Cortex of kidney (tissue), 1 donor: ENCODE data around the gene CEL.
"Not testable (repeated sequence)": the region's sequence is repeated elsewhere in the genome, so short reads cannot be mapped to it uniquely, and the experiment has no call there.

Experiments used
- DNase-seq: peaks from one replicate; lab custom pipeline; 2025; lab: John Stamatoyannopoulos, UW

CEL gene

DNA sequence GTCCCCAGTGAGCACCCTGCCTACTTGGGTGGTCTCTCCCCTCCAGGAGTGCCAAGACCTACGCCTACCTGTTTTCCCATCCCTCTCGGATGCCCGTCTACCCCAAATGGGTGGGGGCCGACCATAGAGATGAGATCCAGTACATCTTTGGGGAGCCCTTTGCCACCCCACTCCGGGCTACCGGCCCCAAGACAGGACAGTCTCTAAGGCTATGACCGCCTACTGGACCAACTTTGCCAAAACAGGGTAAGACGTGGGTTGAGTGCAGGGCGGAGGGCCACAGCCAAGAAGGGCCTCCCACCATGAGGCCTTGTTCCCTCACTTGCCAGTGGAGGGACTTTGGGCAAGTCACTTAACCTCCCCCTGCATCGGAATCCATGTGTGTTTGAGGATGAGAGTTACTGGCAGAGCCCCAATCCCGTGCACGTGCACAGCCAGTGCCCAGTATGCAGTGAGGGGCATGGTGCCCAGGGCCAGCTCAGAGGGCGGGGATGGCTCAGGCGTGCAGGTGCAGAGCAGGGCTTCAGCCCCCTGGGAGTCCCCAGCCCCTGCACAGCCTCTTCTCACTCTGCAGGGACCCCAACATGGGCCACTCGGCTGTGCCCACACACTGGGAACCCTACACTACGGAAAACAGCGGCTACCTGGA is 24.6 kb downstream of the CEL start:
- not testable (repeated sequence) for DNase-seq

DNA sequence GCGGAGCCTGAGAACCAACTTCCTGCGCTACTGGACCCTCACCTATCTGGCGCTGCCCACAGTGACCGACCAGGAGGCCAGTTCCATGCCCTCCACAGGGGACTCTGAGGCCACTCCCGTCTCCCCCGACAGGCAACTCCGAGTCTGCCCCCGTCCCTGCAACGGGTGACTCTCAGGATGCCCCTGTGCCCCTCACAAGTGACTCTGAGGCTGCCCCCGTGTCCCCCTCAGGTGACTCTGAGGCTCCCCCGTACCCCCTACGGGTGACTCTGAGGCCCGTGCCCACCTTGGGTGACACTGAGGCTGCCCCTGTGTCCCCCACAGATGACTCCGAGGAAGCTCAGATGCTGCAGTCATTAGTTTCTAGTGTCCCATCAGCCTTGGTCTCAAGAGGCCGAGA is 25.1 kb downstream of the CEL start:
- no peak for DNase-seq

DNA sequence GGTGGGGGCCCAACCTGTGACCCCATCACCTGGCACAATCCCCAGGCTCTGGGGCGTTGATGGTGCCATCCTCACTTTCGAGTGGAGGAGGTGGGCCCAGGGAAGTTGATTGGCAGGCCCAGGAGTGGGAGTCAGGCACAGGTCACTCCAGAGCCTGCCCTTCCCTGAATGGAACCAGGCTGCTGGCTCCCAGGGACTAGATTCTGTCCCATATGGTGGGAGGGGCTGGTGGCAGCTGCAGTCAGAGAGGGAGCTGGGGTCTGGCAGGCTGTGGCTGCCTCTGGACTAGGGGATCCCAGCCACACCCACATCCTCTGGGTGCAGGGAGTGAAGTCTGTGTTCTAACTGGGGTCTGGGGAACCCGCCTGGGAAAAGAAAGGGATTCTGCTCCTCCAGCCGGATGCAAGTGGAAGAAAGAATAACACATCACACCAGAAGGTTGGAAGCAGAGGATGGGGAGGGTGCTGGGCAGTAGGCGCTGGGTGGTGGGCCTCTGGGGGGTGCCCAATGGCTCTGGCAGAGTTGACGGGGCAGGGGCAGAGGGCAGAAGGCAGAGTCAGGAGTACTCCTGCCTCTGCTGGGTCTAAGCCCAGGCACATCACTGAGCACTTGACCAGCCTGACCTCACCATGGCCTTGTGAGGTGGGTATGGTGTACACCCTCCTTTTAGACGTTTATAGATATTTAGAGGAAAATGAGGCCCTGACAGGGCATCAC is 25.8 kb downstream of the CEL start:
- DNase-seq = no peak

DNA sequence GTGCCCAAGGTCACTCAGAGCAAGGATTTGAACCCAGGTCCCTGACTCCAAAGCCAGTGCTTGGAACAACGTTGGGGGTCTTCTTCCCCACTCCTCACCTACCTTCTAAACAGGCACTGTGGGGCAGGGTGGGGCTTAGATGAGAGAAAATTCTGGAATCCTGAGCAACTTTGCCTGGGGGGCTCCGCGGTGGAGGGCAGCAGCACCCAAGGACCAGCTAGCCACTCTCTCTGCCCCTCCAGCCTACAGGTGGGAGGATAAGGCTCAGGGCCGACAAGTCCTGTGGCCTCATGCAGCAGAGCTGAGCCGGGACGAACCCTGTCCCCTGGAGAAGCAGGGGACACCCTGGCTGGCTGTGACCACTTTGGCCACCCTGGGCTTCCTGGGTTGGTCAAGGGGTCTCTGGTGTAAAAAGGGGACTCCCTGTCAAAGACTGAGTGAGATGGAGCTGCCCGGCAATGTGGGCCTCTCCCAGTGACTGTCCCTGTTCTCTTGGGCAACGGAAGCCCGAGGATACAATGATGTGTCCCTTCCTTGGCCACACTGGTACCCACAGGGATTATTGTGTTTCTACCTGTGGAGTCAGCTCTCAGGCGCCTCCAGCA is 26.5 kb downstream of the CEL start:
- DNase-seq = no peak

DNA sequence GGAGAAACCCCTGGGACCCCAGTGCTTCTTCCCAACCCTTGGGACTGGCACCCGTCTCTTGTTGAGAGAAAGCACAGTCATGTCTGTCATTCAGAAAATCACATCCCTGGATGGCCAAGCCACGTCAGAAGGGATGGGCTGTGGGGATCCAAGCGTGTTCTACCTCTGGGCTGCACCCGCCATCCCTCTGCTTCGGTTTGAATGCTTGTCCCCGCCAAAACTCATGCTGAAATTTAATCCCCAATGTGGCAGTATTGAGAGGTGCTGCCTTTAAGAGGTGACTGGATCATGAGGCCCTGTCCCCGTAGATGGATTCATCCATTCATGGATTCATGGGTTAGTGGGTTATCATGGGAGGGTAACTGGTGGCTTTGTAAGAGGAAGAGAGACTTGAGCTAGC is 27.0 kb downstream of the CEL start:
- no peak for DNase-seq

DNA sequence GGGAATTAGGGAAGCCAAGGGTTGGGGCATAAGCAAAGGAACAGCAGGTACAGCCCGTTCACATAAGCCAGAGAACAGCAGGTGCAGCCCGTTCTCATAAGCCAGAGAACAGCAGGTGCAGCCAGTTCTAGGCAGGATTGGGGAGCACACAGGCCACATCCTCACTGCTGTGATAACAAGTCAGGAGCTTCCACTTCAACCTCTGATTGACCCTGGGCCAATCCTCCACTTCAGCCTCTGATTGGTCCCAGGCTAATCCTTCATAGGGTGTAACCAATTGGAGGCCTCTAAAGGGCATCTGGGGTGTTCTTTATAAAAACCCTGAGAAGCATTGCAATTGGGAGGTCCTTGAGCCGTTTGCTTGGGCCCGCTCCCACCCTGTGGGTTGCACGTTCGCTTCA is 27.5 kb downstream of the CEL start:
- no peak for DNase-seq

DNA sequence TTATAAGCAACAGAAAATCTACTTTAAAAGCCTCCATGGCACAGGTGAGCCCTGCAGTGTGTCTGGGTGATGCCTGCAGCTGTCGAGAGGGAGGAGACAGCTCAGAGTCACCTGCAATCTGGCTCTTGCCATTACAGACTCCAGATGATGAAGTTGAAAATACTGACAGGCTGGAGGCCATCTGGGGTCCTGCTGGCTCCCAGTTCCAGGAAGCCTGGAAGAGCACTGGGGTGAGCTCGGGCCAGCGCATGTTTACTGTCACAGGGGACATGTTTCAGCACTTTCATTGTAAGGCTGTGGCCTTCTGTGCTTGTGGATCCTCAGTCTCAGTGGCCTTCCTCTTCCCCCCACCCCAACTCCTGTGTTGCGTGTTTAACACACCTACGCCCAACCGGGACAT is 28.4 kb downstream of the CEL start:
- DNase-seq = no peak

DNA sequence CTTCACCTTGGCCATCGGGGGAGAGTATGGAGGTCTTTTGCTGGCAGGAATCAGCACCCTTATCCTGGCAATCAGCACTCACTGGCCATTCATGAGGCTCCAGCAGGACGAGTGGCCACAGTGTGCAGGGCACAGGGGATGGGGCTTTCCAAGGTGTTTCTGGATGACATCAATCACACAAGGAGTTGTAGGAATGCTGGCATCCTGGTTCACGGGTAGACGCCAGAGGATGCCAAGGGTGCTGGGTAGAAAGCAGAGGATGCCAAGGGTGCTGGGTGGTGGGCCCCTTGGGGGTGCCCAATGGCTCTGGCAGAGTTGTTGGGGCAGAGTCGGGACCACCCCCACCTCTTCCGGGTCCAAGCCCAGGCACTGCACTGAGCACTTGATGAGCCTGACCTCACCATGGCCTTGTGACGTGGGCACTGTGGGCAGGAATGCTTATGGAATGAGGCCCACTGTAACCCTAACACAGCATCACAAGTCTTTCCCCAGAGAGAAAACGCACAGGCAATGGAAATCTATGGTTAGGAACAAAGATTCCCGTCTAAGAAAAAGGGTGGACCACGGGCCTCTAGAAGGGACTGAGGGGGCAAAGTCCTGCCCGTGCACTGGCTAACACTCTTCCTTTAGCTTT is 29.1 kb downstream of the CEL start:
- no peak for DNase-seq

DNA sequence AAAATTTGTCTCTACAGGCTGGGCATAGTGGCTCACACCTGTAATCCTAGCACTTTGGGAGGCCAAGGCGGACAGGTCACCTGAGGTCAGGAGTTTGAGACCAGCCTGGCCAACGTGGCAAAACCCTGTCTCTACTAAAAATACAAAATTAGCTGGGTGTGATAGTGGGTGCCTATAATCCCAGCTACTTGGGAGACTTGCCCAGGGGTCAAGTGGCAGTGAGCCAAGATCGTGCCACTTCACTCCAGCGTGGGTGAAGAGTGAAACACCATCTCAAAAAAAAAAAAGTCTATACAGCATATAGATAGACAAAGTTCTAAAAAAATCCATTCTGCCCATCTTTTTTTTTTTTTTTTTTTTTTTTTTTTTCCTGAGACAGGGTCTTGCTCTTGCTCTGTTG is 32.6 kb downstream of the CEL start:
- DNase-seq = not testable (repeated sequence)

DNA sequence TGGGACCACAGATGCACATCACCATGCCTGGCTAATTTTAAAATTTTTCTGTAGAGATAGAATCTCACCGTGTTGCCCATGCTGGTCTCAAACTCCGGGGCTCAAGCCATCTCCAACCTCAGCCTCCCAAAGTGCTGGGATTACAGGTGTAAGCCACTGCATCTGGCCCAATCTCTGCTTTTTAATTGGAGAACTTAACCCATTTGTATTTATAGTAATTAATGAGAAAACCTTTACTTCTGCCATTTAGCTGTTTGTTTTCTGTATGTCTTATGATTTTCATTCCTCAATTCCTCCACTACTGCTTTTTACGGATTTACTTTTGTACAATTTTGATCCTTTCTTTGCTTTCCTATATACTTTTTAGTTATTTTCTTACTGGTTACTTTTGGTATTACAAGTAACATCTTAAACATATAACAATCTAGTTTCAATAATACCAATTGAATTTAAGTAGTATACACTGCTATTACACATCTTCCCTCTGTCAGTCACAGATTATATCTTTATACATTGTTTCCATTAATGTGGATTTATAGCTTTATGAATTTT is 33.1 kb downstream of the CEL start:
- DNase-seq = no peak

DNA sequence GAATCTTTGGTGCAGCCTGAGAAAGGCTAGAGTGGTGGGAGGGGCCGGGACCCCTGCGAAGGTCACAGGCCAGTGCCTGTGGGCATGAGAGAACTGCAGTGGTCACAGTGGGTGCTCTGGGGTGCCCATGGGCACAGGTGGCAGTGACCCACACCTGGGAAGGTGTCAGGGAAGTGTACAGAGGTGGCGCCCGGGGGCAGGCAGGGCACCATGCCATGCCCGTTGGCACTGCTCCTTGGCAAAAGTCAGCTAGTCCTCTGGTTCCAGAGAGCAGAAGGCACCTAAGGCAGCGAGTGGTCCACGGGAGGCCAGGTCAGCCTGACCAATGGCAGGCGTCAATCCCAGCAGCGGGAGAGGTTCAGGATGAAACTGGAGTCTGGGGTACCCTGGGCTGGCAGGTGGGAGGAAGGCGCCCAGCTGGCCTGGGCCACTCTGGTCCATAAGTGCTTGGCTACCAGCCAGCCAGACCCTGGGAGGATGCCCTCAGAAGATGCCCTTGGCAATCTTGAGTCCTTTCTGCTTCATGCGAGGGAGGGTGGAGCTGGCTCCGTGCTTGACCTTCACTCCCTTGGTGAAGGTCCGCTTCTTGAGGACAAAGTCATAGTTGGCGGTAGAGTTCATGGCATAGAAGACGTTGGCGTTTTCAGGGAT is 36.4 kb downstream of the CEL start:
- DNase-seq = no peak

DNA sequence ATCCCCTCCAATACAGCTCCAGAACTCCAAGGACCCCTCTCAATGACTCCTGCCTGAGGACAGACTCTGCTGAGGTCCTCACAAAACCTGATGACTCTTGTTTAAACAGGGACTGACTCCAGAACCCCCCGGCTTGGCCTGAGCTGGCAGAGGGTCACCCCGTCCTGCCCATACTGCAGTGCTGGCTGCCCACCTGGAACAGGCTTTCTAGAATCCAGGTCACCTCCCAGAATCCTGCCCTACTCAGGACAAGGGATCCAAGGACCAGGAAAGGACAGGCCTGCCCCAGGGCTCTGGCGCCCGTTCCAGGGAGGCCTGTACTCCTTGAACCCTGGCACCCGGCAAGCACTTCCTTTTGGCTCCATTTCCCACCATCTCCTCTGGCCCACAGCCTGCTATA is 37.1 kb downstream of the CEL start:
- no peak for DNase-seq

DNA sequence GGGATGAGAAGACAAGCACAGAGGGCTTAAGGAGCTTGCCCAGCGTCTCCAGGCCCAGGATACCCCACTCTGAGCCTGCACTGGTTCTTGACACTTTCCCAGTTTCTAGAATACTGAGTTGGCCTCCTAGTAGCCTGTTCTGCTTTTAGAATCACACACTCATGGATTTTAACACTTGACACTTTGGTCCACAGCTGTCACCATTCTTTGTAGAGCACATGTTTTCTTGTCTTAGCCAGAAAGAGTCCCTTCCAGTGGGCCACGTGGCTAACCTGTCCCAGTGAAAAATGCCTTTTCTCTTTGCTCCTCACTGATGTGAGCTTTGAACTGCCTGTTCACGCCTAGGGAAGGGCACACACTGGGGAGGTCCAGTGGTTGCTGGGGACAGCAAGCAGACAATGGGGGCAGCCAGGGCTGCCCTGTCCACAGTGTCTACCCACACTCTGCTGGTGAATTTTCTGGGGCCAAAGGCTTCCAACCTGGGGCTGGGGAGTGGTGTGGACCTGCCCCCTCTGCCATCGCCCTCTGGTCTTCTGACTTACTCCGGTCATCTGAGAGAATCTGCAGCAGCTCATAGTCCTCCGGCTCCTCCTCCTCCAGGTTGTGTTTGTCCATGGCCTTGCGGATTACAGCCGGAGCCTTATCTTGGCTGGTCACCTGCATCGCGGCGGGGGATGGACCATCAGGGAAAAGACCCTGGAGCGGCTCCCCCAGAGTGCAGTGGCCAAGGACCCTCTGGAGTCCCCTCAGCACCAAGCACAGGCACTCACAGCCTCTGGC is 38.1 kb downstream of the CEL start:
- no peak for DNase-seq

DNA sequence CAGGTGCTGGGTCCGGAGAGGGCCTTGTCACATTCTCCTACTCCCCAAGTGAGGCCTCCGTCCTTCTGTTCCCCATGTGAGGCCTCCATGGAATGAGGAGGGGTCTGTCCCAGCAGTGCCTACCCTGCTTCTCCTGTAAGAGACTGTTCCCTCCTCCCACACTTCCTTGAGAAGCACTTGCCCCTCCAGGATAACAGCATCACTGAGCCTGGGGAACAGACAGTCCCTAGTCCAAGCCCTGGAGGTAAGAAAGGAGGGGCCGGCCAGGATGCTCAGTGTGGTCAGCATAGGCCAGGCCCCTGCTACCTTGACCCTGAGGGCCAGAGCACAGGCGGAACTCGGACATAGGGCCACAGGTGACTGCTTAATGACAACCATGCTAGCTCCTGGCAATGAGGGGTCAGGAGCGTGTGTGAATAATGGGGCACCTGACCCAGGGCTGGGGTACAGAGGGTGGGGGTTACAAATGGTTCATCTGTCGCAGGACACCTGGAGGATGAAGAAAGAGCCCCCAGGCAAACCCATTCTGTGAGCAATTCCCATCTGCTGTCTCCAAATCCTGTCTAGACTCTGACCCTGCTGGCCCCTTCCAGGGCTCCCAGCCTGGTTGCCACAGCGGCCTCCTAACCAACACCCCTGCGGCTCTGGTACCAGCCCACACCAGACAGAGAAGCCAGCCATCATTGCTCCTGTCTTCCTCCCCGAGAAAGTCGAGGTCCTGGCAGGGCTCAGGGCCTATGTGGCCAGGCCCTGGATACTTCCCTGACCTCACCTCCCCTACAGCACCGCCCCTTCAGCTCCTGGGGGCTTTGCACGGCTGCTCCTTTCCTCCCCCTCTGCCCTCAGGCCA is 39.0 kb downstream of the CEL start:
- no peak for DNase-seq

DNA sequence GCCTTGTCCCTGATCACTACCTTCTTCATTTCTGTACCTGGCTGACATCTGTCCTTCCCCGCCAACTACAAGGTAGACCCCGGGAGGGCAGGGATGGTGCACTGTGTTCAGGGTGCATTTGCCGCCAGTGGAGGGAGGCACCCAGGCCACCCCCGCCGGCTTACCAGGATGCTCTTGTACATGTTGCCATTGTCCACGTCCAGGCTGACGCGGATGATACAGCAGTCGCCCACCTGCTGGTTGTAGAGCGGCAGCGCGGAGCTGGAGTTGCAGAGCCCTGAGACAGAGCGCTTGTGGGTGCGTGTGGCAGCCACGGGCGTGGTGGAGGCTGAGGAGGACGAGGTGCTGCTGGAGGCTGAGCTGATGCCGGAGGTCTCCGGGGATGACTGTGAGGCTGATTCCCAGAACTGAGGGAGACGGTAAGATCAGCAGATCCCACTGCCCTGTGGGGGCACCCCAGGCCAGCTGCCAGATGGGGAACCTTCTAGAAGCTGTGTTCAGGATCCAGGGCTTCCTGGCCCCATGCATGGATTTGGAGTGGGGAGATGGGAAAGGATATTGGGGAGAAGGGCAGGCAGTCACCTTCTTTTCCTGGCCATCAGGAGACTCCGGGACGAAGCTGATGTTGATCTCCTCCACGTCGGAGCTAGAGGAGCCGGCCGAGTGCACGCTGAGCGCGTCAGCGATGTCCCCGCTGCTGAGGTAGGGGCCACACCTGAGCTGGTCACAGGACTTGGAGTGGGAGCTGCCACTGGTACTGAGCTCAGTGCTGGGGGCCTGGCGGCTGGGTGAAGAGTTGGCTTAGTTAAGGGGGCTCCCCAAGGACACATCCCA is 39.8 kb downstream of the CEL start:
- no peak for DNase-seq

DNA sequence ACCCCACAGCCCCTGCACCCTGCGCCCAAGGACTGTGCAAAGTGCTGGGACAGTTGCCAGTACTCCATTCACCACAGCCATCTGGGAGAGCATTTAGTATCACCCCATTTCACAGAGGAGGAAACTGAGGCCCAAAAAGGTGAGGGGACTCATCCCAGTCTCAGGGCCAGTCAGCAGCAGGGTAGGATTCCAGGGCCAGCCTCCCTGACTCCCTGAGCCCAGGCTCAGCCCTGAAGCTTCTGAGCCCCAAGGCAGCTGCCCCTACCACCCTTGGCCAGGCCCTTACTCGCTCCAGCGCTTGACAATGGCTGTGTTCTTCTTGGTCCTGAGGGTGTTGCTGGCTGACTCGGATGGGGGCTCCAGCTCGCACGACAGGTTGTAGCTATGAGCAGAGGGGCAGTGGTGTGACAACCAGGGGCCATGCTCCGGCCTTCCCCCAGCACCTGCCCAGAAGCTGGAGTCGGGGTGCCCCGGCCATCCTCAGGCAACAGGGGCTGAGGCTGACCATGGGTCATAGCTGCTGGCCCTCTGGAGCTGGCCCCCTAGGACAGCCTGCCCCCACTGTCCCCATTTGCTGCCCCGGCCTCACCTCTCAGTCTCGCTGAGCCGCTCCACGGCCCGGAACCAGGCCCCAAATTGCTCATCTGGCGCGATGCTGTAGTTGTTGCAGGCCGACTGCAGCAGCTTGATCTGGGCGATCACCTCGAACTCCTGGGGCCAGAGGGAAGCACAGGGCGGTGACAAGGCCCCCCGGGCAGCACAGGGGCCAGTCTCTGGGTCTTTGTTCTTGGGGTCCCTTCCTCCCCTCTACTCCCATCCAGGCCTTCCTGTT is 40.6 kb downstream of the CEL start:
- DNase-seq = no peak

DNA sequence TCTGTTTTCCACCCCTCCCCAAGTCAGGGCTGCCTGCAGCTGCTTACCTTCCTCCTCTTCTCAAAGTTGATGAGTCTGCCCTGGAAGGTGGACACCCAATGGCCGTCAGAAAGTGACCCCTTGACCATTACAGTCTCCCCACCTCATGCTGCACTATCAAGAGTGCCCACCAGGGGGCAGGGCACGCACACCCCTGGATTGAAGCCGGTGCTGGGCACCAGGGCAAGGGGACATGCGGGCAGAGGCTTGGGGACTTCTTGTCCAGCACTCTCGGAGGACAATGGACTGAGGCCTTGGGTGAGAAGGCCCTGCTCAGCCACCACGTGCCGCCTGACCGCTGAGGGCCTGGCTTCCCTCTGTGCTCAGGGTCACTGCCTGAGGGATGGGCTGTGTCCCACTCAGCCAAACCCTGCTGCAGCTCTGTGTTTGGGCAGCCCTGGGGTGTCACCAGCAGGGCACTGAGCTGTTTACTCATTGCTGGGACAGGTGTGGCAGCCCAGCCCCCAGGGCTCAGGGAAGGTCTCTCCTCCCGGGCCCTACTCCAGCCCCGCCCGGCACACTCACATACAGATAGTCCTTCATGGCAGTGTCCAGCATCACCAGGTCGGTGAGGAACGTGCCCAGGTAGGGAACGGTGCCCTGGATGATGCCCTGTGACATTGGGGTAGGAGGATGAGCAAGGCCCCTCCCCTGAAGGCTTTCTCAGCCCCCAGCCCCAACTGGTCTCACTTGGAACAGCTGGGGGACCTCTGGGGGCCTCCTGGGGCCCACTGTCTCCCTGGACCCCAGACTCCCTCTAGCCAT is 41.6 kb downstream of the CEL start:
- no peak for DNase-seq

DNA sequence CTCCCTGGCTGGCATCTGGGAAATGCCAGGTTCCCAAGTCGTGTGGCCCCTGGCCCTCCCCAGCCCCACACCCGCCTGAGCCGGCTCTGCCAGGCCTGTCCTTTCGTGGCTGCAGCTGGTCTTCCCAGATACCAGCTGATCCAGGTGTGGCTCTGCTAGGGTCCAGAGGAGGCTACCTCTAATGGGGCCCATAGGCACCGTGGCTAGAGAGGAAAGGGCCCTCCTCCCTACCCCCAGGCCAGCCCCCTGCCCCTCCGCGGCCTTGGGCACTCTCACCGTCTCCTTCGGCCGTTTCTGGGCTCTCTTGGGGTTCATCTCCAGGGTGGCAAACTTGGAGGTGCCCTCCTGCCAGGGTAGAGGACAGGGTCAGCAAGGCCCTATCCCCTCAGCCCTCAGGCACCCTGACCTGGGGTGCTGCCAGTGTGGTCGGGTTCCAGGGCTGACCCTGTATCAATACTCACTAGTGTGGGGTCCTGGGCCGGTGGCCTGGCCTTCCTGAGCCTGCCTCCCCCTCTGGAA is 42.3 kb downstream of the CEL start:
- no peak for DNase-seq
